WTC11 (cell line): ENCODE results near the gene NAALADL2. TPM values are rescaled to one million over a fixed set of nuclear protein-coding genes. Genes with fewer than 3 reads are reported as not detected.

Source experiments
- ATAC-seq: fragments of 200-7000 bp; cut with Tn5 transposase; 2 replicates; pipeline ENCODE4 v1.10.0; 2021; ENCODE audit warnings: mild to moderate bottlenecking, moderate library complexity
- CTCF ChIA-PET: fragments of 300-600 bp; sonication (Branson Sonifier 250); formaldehyde crosslinking; loops from one replicate; lab custom pipeline; 2021; ENCODE audit warnings: antibody characterized with exemption; lab: Charles Lee
- POLR2A ChIA-PET: fragments of 350-600 bp; sonication (Branson Sonifier 250); formaldehyde crosslinking; loops from one replicate; lab custom pipeline; 2021; ENCODE audit warnings: antibody characterized with exemption; lab: Charles Lee
- DNase-seq: peaks from one replicate; pipeline ENCODE4 v3.0.0; 2021; ENCODE audit warnings: low spot score
- H3K27ac Mint-ChIP-seq: 2 replicates; pipeline ENCODE4 v1.8.0; 2021; ENCODE audit warnings: mixed read lengths
- H3K27me3 Mint-ChIP-seq: 2 replicates; pipeline ENCODE4 v1.8.0; 2021; ENCODE audit warnings: low read depth, mild to moderate bottlenecking, moderate library complexity, mixed read lengths
- H3K36me3 Mint-ChIP-seq: 2 replicates; pipeline ENCODE4 v1.8.0; 2021; ENCODE audit warnings: mixed read lengths
- H3K4me1 Mint-ChIP-seq: 2 replicates; pipeline ENCODE4 v1.8.0; 2022; ENCODE audit warnings: mixed read lengths
- H3K4me3 Mint-ChIP-seq: 2 replicates; pipeline ENCODE4 v1.8.0; 2021; ENCODE audit warnings: mild to moderate bottlenecking, moderate library complexity, mixed read lengths
- H3K9me3 Mint-ChIP-seq: 2 replicates; pipeline ENCODE4 v1.8.0; 2021; ENCODE audit warnings: mixed read lengths
- ELF4 ChIP-seq: sonication (generic); formaldehyde crosslinking; IDR thresholded peaks from 2 replicates; pipeline ENCODE4 v1.8.1; 2022; ENCODE audit warnings: low read depth, mild to moderate bottlenecking, moderate library complexity, missing genetic modification reagents
- ETV6 ChIP-seq: sonication (generic); formaldehyde crosslinking; IDR thresholded peaks from 2 replicates; pipeline ENCODE4 v1.8.1; 2022; ENCODE audit warnings: mild to moderate bottlenecking, missing genetic modification reagents
- GTF2I ChIP-seq: fragments of 250-450 bp; sonication (Bioruptor Pico); conservative IDR thresholded peaks from 2 replicates; pipeline ENCODE4 v1.4.0; 2021; ENCODE audit warnings: mild to moderate bottlenecking
- HMGA2 ChIP-seq: fragments of 250-450 bp; sonication (Bioruptor Pico); IDR thresholded peaks from 2 replicates; pipeline ENCODE4 v1.4.0; 2021; ENCODE audit warnings: mild to moderate bottlenecking, moderate library complexity
- KAT7 ChIP-seq: sonication (generic); formaldehyde crosslinking; IDR thresholded peaks from 2 replicates; pipeline ENCODE4 v1.8.1; 2023; ENCODE audit warnings: missing genetic modification reagents, mild to moderate bottlenecking, borderline replicate concordance
- NFATC4 ChIP-seq: fragments of 250-450 bp; sonication (Bioruptor Pico); IDR thresholded peaks from 2 replicates; pipeline ENCODE4 v1.9.0; 2021; ENCODE audit warnings: mild to moderate bottlenecking
- NR1H2 ChIP-seq: sonication (generic); formaldehyde crosslinking; IDR thresholded peaks from 2 replicates; pipeline ENCODE4 v1.9.0; 2021; ENCODE audit warnings: mild to moderate bottlenecking, moderate library complexity, missing genetic modification reagents
- SMAD4 ChIP-seq: sonication (generic); formaldehyde crosslinking; IDR thresholded peaks from 2 replicates; pipeline ENCODE4 v1.8.0; 2022; ENCODE audit warnings: mild to moderate bottlenecking, missing genetic modification reagents
- SOX15 ChIP-seq: fragments of 250-450 bp; sonication (Bioruptor Pico); IDR thresholded peaks from 2 replicates; pipeline ENCODE4 v1.9.0; 2021; ENCODE audit warnings: mild to moderate bottlenecking
- SP1 ChIP-seq: sonication (generic); formaldehyde crosslinking; conservative IDR thresholded peaks from 2 replicates; pipeline ENCODE4 v1.8.1; 2022; ENCODE audit warnings: missing genetic modification reagents
- TCF7 ChIP-seq: sonication (generic); formaldehyde crosslinking; IDR thresholded peaks from 2 replicates; pipeline ENCODE4 v1.8.0; 2022; ENCODE audit warnings: mild to moderate bottlenecking, low read depth, missing genetic modification reagents, moderate library complexity
- TEAD4 ChIP-seq: sonication (generic); formaldehyde crosslinking; IDR thresholded peaks from 2 replicates; pipeline ENCODE4 v1.8.0; 2022; ENCODE audit warnings: mild to moderate bottlenecking, missing genetic modification reagents
- TP53 ChIP-seq: sonication (generic); formaldehyde crosslinking; IDR thresholded peaks from 2 replicates; pipeline ENCODE4 v1.8.1; 2023; ENCODE audit warnings: mild to moderate bottlenecking, missing genetic modification reagents
- ZBTB21 ChIP-seq: sonication (generic); formaldehyde crosslinking; IDR thresholded peaks from 2 replicates; pipeline ENCODE4 v1.8.1; 2023; ENCODE audit warnings: mild to moderate bottlenecking, missing genetic modification reagents, borderline replicate concordance
- ZNF138 ChIP-seq: sonication (generic); formaldehyde crosslinking; conservative IDR thresholded peaks from 2 replicates; pipeline ENCODE4 v1.8.1; 2022; ENCODE audit warnings: mild to moderate bottlenecking, moderate library complexity, missing genetic modification reagents
- ZNF396 ChIP-seq: fragments of 250-450 bp; sonication (Bioruptor Pico); IDR thresholded peaks from 2 replicates; pipeline ENCODE4 v1.8.0; 2021; ENCODE audit warnings: mild to moderate bottlenecking, moderate library complexity, borderline replicate concordance
- total RNA-seq: library from RNA; stranded (reverse); gene quantifications from 3 replicates; pipeline ENCODE4 v1.2.3, GENCODE V29; 2021
- TF ChIP-seq, protein P1 (sequence below): sonication (generic); formaldehyde crosslinking; IDR thresholded peaks from 2 replicates; pipeline ENCODE4 v1.8.1; 2023; ENCODE audit warnings: mild to moderate bottlenecking, missing genetic modification reagents
- TF ChIP-seq, protein P2 (sequence below): sonication (generic); formaldehyde crosslinking; IDR thresholded peaks from 2 replicates; pipeline ENCODE4 v1.8.1; 2022; ENCODE audit warnings: mild to moderate bottlenecking, missing genetic modification reagents, moderate library complexity, borderline replicate concordance
- TF ChIP-seq, protein P3 (sequence below): fragments of 200-600 bp; IDR thresholded peaks from 2 replicates; pipeline ENCODE4 v1.8.0; 2022; ENCODE audit warnings: antibody characterized with exemption
- TF ChIP-seq, protein P4 (sequence below): sonication (generic); formaldehyde crosslinking; IDR thresholded peaks from 2 replicates; pipeline ENCODE4 v1.8.1; 2022; ENCODE audit warnings: mild to moderate bottlenecking, moderate library complexity, missing genetic modification reagents

NAALADL2 gene
- total RNA-seq, 1 experiment from 2014 or later, result 1.2 TPM

DNA sequence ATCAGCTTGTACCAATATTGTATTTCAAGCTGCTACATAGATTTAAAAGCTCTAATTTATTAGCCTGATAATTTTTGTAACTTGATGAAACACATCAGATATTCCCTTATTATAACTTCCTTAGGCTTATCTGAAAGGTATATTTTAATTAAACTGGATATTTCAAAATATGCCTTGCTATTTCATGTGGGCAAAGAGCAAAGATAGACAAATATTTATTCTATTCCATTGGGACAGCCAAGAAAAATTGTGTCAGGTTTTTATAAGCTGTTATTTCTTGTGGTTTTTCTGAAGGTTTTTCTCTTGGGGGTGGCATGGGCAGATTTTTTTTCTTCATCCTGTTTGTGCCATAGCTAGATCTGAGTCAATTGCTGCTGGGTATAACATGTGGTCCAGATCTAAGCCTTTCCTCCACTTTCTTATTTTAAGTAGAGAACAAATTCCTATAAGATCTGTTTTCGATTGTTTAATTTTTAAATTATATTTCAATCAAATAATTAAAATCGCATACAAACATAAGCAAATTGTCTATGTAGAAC lies 249.5 kb downstream of the NAALADL2 start (continued):
- TF ChIP-seq, protein P1, sequence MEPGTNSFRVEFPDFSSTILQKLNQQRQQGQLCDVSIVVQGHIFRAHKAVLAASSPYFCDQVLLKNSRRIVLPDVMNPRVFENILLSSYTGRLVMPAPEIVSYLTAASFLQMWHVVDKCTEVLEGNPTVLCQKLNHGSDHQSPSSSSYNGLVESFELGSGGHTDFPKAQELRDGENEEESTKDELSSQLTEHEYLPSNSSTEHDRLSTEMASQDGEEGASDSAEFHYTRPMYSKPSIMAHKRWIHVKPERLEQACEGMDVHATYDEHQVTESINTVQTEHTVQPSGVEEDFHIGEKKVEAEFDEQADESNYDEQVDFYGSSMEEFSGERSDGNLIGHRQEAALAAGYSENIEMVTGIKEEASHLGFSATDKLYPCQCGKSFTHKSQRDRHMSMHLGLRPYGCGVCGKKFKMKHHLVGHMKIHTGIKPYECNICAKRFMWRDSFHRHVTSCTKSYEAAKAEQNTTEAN (CRISPR knock-in tag), result no peak

DNA sequence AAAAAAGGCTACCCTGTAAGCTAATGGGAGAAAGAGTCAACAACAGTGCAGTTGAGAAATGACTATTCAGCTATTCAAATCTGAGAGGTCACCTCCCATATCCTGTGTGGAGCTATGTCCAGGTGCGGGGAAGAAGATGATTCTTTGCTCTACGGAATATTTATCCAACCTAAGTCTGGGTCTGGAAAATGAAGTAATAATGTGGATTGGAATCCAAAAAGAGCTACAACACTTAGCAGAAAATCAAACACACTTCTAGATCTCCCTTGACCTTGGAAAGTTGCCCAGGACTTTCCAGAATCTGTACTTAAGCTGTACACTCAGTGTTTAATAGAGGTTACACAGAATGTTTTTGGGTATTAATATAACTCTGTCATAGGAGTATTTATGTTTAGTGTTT lies 251.9 kb downstream of the NAALADL2 start:
- 0 out of 2 replicates have a peak, but pooled peaks cover 3% of the 10 kb centered on the region for H3K4me1 Mint-ChIP-seq
- 0 out of 2 replicates have a peak, but pooled peaks cover 2% of the 10 kb centered on the region for H3K9me3 Mint-ChIP-seq
- no peak overlapping the region for H3K27ac Mint-ChIP-seq
- no peaks in the 10 kb centered on the region for H3K36me3 Mint-ChIP-seq
- POLR2A ChIA-PET, result interaction anchor here (0.5 kb wide), 1 partner anchor 10 kb away, joined by 6 read pairs; no protein-coding TSS in a partner anchor
- H3K27me3 Mint-ChIP-seq, result no peaks in the 10 kb centered on the region
- ATAC-seq, result no peak
- CTCF ChIA-PET, result interaction anchor here (1.2 kb wide), 1 partner anchor 10 kb away, joined by 5 read pairs; no protein-coding TSS in a partner anchor
- DNase-seq, result no peak
- TF ChIP-seq ZNF138 (CRISPR knock-in tag) (no peak), HMGA2 (CRISPR knock-in tag) (no peak), GTF2I (no peak), ETV6 (CRISPR knock-in tag) (no peak), SOX15 (CRISPR knock-in tag) (no peak), ELF4 (no peak), NFATC4 (CRISPR knock-in tag) (no peak), ZBTB21 (no peak)
- TF ChIP-seq, protein P2, sequence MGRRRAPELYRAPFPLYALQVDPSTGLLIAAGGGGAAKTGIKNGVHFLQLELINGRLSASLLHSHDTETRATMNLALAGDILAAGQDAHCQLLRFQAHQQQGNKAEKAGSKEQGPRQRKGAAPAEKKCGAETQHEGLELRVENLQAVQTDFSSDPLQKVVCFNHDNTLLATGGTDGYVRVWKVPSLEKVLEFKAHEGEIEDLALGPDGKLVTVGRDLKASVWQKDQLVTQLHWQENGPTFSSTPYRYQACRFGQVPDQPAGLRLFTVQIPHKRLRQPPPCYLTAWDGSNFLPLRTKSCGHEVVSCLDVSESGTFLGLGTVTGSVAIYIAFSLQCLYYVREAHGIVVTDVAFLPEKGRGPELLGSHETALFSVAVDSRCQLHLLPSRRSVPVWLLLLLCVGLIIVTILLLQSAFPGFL, result no peak
- no peak overlapping the region for H3K4me3 Mint-ChIP-seq

DNA sequence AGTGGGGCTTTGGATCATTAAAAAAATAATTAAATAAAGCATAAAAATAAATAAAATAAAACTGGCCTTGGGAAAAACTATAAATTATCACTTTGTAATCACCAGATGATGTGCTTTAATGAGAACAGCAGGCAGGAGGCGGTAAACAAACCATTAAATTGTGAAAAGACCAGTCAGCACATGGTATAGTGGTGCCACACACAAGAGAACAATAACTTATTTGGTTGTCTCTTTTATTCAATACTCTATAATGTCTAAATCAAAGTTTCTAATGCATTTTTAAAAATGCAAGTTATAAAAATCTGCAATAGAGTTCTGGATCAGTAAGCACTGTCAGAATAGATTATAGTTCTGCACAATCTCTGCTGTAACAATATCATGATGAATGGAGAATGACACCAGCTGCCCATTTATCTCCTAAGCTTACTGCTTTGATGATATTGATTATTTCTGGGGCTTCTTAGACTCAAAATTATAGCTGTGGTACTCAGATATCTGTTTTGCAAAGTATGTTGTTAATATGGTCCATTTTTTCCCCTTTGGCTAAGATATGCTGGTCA lies 259.3 kb downstream of the NAALADL2 start:
- ATAC-seq (no peak), DNase-seq (no peak)
- no peak overlapping the region for H3K4me3 Mint-ChIP-seq
- peaks cover 37% of the 10 kb centered on the region for H3K9me3 Mint-ChIP-seq
- CTCF ChIA-PET, result no interaction called here
- no peak overlapping the region for H3K27ac Mint-ChIP-seq
- H3K36me3 Mint-ChIP-seq, result peaks cover 21% of the 10 kb centered on the region
- H3K27me3 Mint-ChIP-seq, result no peaks in the 10 kb centered on the region
- peaks cover 4% of the 10 kb centered on the region for H3K4me1 Mint-ChIP-seq
- POLR2A ChIA-PET, result no interaction called here
- TF ChIP-seq ZNF138 (CRISPR knock-in tag) (no peak), TCF7 (CRISPR knock-in tag) (no peak), SP1 (CRISPR knock-in tag) (no peak), SOX15 (CRISPR knock-in tag) (no peak), KAT7 (CRISPR knock-in tag) (no peak), TP53 (CRISPR knock-in tag) (no peak), NR1H2 (CRISPR knock-in tag) (no peak), HMGA2 (CRISPR knock-in tag) (no peak), ZNF396 (CRISPR knock-in tag) (no peak), TEAD4 (no peak)
- TF ChIP-seq, protein P3, sequence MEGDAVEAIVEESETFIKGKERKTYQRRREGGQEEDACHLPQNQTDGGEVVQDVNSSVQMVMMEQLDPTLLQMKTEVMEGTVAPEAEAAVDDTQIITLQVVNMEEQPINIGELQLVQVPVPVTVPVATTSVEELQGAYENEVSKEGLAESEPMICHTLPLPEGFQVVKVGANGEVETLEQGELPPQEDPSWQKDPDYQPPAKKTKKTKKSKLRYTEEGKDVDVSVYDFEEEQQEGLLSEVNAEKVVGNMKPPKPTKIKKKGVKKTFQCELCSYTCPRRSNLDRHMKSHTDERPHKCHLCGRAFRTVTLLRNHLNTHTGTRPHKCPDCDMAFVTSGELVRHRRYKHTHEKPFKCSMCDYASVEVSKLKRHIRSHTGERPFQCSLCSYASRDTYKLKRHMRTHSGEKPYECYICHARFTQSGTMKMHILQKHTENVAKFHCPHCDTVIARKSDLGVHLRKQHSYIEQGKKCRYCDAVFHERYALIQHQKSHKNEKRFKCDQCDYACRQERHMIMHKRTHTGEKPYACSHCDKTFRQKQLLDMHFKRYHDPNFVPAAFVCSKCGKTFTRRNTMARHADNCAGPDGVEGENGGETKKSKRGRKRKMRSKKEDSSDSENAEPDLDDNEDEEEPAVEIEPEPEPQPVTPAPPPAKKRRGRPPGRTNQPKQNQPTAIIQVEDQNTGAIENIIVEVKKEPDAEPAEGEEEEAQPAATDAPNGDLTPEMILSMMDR, result no peak

DNA sequence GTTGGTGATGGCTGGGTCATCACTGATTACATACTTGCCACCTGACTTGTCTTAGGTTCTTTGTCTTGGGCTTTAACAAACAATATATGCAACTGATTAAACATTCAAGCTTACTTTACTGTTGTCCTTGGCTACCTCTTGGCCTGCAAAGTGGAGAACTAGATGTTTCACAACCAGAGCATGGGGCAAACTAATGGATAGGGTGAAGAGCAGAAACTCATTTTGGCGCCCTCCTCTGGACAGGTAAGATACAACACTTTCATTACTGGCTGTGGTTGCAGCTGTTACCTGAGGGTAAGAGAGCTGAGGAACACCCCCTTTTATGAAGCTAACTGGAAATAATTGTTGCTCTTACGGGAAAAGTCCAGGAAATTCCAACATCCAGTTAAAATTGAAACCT lies 262.1 kb downstream of the NAALADL2 start:
- H3K4me1 Mint-ChIP-seq, result peaks cover 4% of the 10 kb centered on the region
- H3K4me3 Mint-ChIP-seq, result no peak overlapping the region
- peak; percentile 54 for DNase-seq
- ChIA-PET CTCF (interaction anchor here (0.7 to 1.3 kb wide), 7 partner anchors 10 to 996 kb away, joined by 3 to 7 read pairs (median 3); no protein-coding TSS in a partner anchor), POLR2A (no interaction called here)
- H3K27me3 Mint-ChIP-seq, result no peaks in the 10 kb centered on the region
- H3K36me3 Mint-ChIP-seq, result peaks cover 33% of the 10 kb centered on the region
- H3K27ac Mint-ChIP-seq, result no peak overlapping the region
- TF ChIP-seq, protein P4, sequence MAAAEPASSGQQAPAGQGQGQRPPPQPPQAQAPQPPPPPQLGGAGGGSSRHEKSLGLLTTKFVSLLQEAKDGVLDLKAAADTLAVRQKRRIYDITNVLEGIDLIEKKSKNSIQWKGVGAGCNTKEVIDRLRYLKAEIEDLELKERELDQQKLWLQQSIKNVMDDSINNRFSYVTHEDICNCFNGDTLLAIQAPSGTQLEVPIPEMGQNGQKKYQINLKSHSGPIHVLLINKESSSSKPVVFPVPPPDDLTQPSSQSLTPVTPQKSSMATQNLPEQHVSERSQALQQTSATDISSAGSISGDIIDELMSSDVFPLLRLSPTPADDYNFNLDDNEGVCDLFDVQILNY, result no peak
- TF ChIP-seq, protein P3, result peak; percentile 74
- no peak for TF ChIP-seq SMAD4
- peak; percentile 78 for ATAC-seq
- peaks cover 48% of the 10 kb centered on the region for H3K9me3 Mint-ChIP-seq
